Stomach (tissue), 4 donors: ENCODE results near the gene PIKFYVE.

Experiments
- CTCF ChIP-seq, 7 experiments: fragments of 450-650 bp in 4 of 7; fragments of 200-600 bp in 3 of 7; sonication (generic) in 3 of 7; IDR thresholded peaks; one replicate each; pipeline ENCODE4 v1.5.1; 2016 to 2019; ENCODE audit warnings: antibody characterized with exemption in 7 of 7, control low read depth in 2 of 7, mild to moderate bottlenecking in 1 of 7
- EP300 ChIP-seq: sonication (generic); formaldehyde crosslinking; IDR thresholded peaks from one replicate; pipeline ENCODE4 v1.6.1; 2017; ENCODE audit warnings: antibody characterized with exemption
- POLR2A ChIP-seq, 4 donors: fragments of 450-650 bp; IDR thresholded peaks; one replicate each; pipeline ENCODE4 v1.6.1; 2016; ENCODE audit warnings: antibody characterized with exemption in 4 of 4, control low read depth in 2 of 4, mild to moderate bottlenecking in 1 of 4, moderate library complexity in 1 of 4
- POLR2AphosphoS5 ChIP-seq, 3 donors: sonication (generic); formaldehyde crosslinking; IDR thresholded peaks; one replicate each; pipeline ENCODE4 v1.6.1; 2016; ENCODE audit warnings: antibody characterized with exemption in 3 of 3

GRCh38 chr2:208406474-208407451 lies 140.7 kb downstream of the PIKFYVE start, which contains the start of gene PTH2R:
- TF ChIP-seq POLR2AphosphoS5 (IDR thresholded peaks at IDR 0.05) (no peak), CTCF (IDR thresholded peaks at IDR 0.05) (no peak), POLR2A (IDR thresholded peaks at IDR 0.05) (no peak), EP300 (no peak)
